Hepatocyte (in vitro differentiated cells): ENCODE data around the gene RPS17. TPM values are rescaled to one million over a fixed set of nuclear protein-coding genes. Genes with fewer than 3 reads are reported as not detected.

Source experiments
- DNase-seq: peaks from one replicate; pipeline ENCODE4 v3.0.0-alpha.2; 2016; ENCODE audit warnings: low spot score
- H2AFZ ChIP-seq: fragments of 200-600 bp; sonication (generic); 2 replicates; pipeline ENCODE4 v1.6.0; 2016; ENCODE audit warnings: antibody characterized with exemption, mild to moderate bottlenecking
- H3K27ac ChIP-seq: fragments of 200-600 bp; sonication (generic); 2 replicates; pipeline ENCODE4 v1.5.1; 2016; ENCODE audit warnings: mild to moderate bottlenecking
- H3K27me3 ChIP-seq: fragments of 200-600 bp; sonication (generic); 2 replicates; pipeline ENCODE4 v1.6.1; 2016
- H3K36me3 ChIP-seq: fragments of 200-600 bp; sonication (generic); replicated peaks from 2 replicates; pipeline ENCODE4 v1.5.1; 2016; ENCODE audit warnings: low read depth; ENCODE audit not compliant: insufficient read depth
- H3K4me1 ChIP-seq: fragments of 200-600 bp; sonication (generic); 2 replicates; pipeline ENCODE4 v1.5.1; 2016; ENCODE audit warnings: mild to moderate bottlenecking, moderate library complexity; ENCODE audit not compliant: insufficient read depth
- H3K4me2 ChIP-seq: fragments of 200-600 bp; sonication (generic); 2 replicates; pipeline ENCODE4 v1.6.0; 2016
- H3K4me3 ChIP-seq: fragments of 200-600 bp; sonication (generic); 2 replicates; pipeline ENCODE4 v1.5.1; 2016; ENCODE audit warnings: mild to moderate bottlenecking
- H3K79me2 ChIP-seq: fragments of 200-600 bp; sonication (generic); 2 replicates; pipeline ENCODE4 v1.6.0; 2017; ENCODE audit warnings: mild to moderate bottlenecking
- H3K9me2 ChIP-seq: fragments of 200-600 bp; sonication (generic); replicated peaks from 2 replicates; pipeline ENCODE4 v1.6.0; 2017; ENCODE audit warnings: mild to moderate bottlenecking; ENCODE audit not compliant: insufficient read depth
- H3K9me3 ChIP-seq: fragments of 200-600 bp; sonication (generic); 2 replicates; pipeline ENCODE4 v1.5.1; 2016; ENCODE audit warnings: low read depth, mild to moderate bottlenecking
- H4K20me1 ChIP-seq: fragments of 200-600 bp; sonication (generic); 2 replicates; pipeline ENCODE4 v1.6.0; 2016; ENCODE audit warnings: mild to moderate bottlenecking; ENCODE audit not compliant: insufficient read depth, poor library complexity, severe bottlenecking
- EZH2 ChIP-seq: fragments of 200-600 bp; sonication (generic); IDR thresholded peaks from 2 replicates; pipeline ENCODE4 v1.6.1; 2016; ENCODE audit warnings: antibody characterized with exemption, mild to moderate bottlenecking, borderline replicate concordance
- EZH2phosphoT487 ChIP-seq: fragments of 200-600 bp; sonication (generic); IDR thresholded peaks from one replicate; pipeline ENCODE4 v1.6.1; 2018; ENCODE audit warnings: antibody characterized with exemption, mild to moderate bottlenecking, low read depth, moderate library complexity; ENCODE audit not compliant: unreplicated experiment, severe bottlenecking
- WGBS: methylation state at CpG from one replicate; pipeline ENCODE4 v1.1.6; 2016; ENCODE audit warnings: low lambda C conversion rate; ENCODE audit errors: missing lambda C conversion rate; 5-methylcytosine and 5-hydroxymethylcytosine counted together
- polyA plus RNA-seq: library from polyadenylated mRNA; unstranded; fragments of >200 nt; fragmentation: Nextera tagmentation; extraction: Ambion mirVana; gene quantifications from 2 replicates; pipeline ENCODE4 v1.2.1, GENCODE V29; 2016
- total RNA-seq: library from RNA; depleted of rRNA; stranded (reverse); fragments of >200 nt; gene quantifications from 2 replicates; pipeline ENCODE4 v1.2.3, GENCODE V29; 2014
- TF ChIP-seq, protein P1 (sequence below): fragments of 200-600 bp; sonication (generic); IDR thresholded peaks from 2 replicates; pipeline ENCODE4 v1.5.1; 2016; ENCODE audit warnings: antibody characterized with exemption, mild to moderate bottlenecking; ENCODE audit not compliant: poor library complexity

The RPS17 gene
- total and polyA plus RNA-seq, 2 experiments from 2014 or later = 453 to 2,046 TPM

DNA sequence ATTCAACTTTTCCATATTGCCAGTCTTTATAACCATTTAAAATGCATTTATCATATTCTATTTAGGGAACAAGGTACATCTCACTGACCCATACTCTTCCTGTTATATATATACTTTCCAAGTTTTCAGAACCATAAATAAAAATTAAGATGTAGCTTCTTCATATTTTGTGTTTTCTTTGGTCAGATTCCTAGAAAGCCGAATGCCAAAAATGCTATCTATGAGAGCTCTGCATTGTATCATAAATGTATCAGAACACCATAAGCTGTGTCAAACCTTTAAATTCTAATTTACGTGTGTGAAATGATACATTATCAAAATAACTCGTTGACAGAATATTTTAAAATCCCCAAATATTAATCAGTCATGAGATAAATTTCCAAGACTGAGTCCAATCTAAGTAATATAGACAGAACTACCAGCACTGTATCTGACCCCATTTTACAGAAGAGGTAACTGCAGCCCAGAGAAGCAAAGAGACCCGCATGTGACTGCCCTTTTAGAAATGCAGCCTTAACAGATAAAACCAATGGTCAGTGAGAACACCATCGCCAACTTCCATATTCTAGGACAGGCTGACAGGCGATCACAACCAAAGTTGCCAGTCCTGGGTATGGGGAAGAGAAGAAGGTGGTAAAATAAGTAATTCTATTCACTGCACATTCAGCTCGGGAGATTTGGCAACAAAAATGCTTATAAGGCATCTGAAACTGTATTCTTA lies 16.2 kb upstream of the RPS17 start:
- Histone ChIP-seq H3K27me3 (peaks cover 6% of the 10 kb centered on the region), H3K9me3 (no peaks in the 10 kb centered on the region), H4K20me1 (no peaks in the 10 kb centered on the region), H3K4me1 (no peaks in the 10 kb centered on the region), H3K27ac (no peak overlapping the region), H3K36me3 (no peaks in the 10 kb centered on the region), H2AFZ (no peak overlapping the region), H3K9me2 (no peaks in the 10 kb centered on the region), H3K4me3 (no peak overlapping the region), H3K4me2 (no peak overlapping the region), H3K79me2 (no peaks in the 10 kb centered on the region)
- DNase-seq = no peak
- WGBS = 83% methylated on average over 7 of the region's 7 CpGs
- TF ChIP-seq EZH2 = no peak
- TF ChIP-seq EZH2phosphoT487 = no peak
- TF ChIP-seq, protein P1, sequence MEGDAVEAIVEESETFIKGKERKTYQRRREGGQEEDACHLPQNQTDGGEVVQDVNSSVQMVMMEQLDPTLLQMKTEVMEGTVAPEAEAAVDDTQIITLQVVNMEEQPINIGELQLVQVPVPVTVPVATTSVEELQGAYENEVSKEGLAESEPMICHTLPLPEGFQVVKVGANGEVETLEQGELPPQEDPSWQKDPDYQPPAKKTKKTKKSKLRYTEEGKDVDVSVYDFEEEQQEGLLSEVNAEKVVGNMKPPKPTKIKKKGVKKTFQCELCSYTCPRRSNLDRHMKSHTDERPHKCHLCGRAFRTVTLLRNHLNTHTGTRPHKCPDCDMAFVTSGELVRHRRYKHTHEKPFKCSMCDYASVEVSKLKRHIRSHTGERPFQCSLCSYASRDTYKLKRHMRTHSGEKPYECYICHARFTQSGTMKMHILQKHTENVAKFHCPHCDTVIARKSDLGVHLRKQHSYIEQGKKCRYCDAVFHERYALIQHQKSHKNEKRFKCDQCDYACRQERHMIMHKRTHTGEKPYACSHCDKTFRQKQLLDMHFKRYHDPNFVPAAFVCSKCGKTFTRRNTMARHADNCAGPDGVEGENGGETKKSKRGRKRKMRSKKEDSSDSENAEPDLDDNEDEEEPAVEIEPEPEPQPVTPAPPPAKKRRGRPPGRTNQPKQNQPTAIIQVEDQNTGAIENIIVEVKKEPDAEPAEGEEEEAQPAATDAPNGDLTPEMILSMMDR = no peak

DNA sequence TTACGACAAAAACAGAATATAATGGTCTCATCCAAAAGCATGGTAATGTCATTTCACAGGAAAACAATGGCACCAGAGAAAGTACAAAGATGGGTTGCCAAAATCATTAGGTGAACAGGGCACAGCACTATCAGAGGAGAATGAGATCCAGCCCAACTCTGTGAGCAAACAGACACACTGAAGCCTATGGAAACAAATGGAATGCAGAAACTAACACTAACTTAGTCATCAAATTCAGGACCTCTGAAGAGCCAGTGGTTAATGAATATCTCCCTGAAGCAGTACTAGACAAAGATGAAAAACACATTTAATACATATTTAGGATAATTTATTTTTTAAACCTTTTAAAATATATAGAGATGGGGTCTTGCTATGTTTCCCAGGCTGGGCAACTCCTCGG lies 14.6 kb upstream of the RPS17 start:
- peaks cover 6% of the 10 kb centered on the region for H3K27me3 ChIP-seq
- H3K27ac ChIP-seq = no peak overlapping the region
- H3K9me2 ChIP-seq = no peaks in the 10 kb centered on the region
- WGBS = 88% methylated on average over 2 of the region's 2 CpGs
- no peak overlapping the region for H3K4me2 ChIP-seq
- H3K9me3 ChIP-seq = no peaks in the 10 kb centered on the region
- no peaks in the 10 kb centered on the region for H4K20me1 ChIP-seq
- H2AFZ ChIP-seq = no peak overlapping the region
- H3K79me2 ChIP-seq = no peaks in the 10 kb centered on the region
- TF ChIP-seq EZH2 (no peak), EZH2phosphoT487 (no peak)
- TF ChIP-seq, protein P1 = no peak
- H3K4me1 ChIP-seq = no peaks in the 10 kb centered on the region
- H3K4me3 ChIP-seq = no peak overlapping the region
- no peaks in the 10 kb centered on the region for H3K36me3 ChIP-seq
- no peak for DNase-seq

DNA sequence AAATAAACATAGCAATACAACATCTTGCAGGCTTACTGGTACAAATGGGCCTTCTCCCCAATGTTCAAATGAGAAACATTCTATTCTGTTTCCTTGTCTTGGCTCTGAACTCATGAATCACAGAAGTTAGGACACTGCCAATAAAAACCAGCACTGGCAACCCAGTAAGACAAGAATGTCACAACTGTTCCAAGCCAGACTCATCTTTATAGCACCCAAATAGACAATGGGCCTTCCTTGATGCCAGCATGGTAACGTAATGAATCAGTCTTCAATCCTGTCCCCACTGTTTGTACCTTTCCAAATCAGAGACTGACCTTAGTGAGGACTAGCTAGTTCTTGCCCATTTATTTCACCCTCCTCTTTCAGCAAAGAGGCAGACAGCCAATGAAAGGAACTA lies 14.1 kb upstream of the RPS17 start:
- H3K9me2 ChIP-seq = no peaks in the 10 kb centered on the region
- H3K36me3 ChIP-seq = no peaks in the 10 kb centered on the region
- H3K9me3 ChIP-seq = no peaks in the 10 kb centered on the region
- 100% methylated on average over 1 of the region's 1 CpG for WGBS
- no peak for TF ChIP-seq EZH2
- TF ChIP-seq, protein P1 = no peak
- no peak for TF ChIP-seq EZH2phosphoT487
- no peaks in the 10 kb centered on the region for H3K79me2 ChIP-seq
- no peak overlapping the region for H3K27ac ChIP-seq
- H3K4me2 ChIP-seq = no peak overlapping the region
- H3K27me3 ChIP-seq = peaks cover 6% of the 10 kb centered on the region
- no peak overlapping the region for H2AFZ ChIP-seq
- H4K20me1 ChIP-seq = no peaks in the 10 kb centered on the region
- H3K4me3 ChIP-seq = no peak overlapping the region
- H3K4me1 ChIP-seq = no peaks in the 10 kb centered on the region
- no peak for DNase-seq
